Hepatocyte (in vitro differentiated cells): ENCODE results near the gene TIMP4.

Experiments used
- EZH2 ChIP-seq: fragments of 200-600 bp; sonication (generic); IDR thresholded peaks from 2 replicates; pipeline ENCODE4 v1.6.1; 2016; ENCODE audit warnings: antibody characterized with exemption, mild to moderate bottlenecking, borderline replicate concordance
- EZH2phosphoT487 ChIP-seq: fragments of 200-600 bp; sonication (generic); IDR thresholded peaks from one replicate; pipeline ENCODE4 v1.6.1; 2018; ENCODE audit warnings: antibody characterized with exemption, mild to moderate bottlenecking, low read depth, moderate library complexity; ENCODE audit not compliant: unreplicated experiment, severe bottlenecking
- TF ChIP-seq, protein P1 (sequence below): fragments of 200-600 bp; sonication (generic); IDR thresholded peaks from 2 replicates; pipeline ENCODE4 v1.5.1; 2016; ENCODE audit warnings: antibody characterized with exemption, mild to moderate bottlenecking; ENCODE audit not compliant: poor library complexity

- TF ChIP-seq, protein P1, sequence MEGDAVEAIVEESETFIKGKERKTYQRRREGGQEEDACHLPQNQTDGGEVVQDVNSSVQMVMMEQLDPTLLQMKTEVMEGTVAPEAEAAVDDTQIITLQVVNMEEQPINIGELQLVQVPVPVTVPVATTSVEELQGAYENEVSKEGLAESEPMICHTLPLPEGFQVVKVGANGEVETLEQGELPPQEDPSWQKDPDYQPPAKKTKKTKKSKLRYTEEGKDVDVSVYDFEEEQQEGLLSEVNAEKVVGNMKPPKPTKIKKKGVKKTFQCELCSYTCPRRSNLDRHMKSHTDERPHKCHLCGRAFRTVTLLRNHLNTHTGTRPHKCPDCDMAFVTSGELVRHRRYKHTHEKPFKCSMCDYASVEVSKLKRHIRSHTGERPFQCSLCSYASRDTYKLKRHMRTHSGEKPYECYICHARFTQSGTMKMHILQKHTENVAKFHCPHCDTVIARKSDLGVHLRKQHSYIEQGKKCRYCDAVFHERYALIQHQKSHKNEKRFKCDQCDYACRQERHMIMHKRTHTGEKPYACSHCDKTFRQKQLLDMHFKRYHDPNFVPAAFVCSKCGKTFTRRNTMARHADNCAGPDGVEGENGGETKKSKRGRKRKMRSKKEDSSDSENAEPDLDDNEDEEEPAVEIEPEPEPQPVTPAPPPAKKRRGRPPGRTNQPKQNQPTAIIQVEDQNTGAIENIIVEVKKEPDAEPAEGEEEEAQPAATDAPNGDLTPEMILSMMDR: no peak
- TF ChIP-seq EZH2 (no peak), EZH2phosphoT487 (no peak)
Measured at GRCh38 chr3:12107071-12107713, 51.5 kb downstream of the TIMP4 start.
